ENCODE results near the gene C2CD4C. TPM values are rescaled to one million over a fixed set of nuclear protein-coding genes. Genes with fewer than 3 reads are reported as not detected.

The C2CD4C gene
- polyA plus RNA-seq, 1 donor from 2014 or later, result 21.4 TPM

GRCh38 chr19:437041-437440, 28.1 kb upstream of the C2CD4C start:
- Histone ChIP-seq H3F3A (ENCODE audit: insufficient read depth, low read length, poor library complexity, severe bottlenecking) (no peaks in the 10 kb centered on the region), H2AFZ (ENCODE audit: low read depth, low read length) (no peak overlapping the region), H3K79me2 (replicated peaks; ENCODE audit: insufficient read depth, low read length) (no peaks in the 10 kb centered on the region), H3K27me3 (ENCODE audit: insufficient read depth, low read depth, low read length) (no peaks in the 10 kb centered on the region), H3K9me3 (ENCODE audit: low read length) (no peaks in the 10 kb centered on the region), H3K4me2 (ENCODE audit: low read length) (no peak overlapping the region), H3K9me2 (ENCODE audit: insufficient read depth, low read length) (no peaks in the 10 kb centered on the region), H3K4me3 (ENCODE audit: low read length) (no peak overlapping the region), H3K9ac (ENCODE audit: low read length) (no peak overlapping the region), H3K36me3 (ENCODE audit: insufficient read depth, low read length) (peaks cover 6% of the 10 kb centered on the region), H4K20me1 (ENCODE audit: insufficient read depth) (no peaks in the 10 kb centered on the region), H3K27ac (ENCODE audit: low read length) (no peak overlapping the region)
- TF ChIP-seq REST (IDR thresholded peaks at IDR 0.05; ENCODE audit: borderline replicate concordance) (no peak), TAF1 (IDR thresholded peaks at IDR 0.05; ENCODE audit: low read depth) (no peak), POLR2AphosphoS5 (IDR thresholded peaks at IDR 0.05) (no peak), RAD21 (conservative IDR thresholded peaks at IDR 0.05) (no peak), SMC3 (conservative IDR thresholded peaks at IDR 0.05; ENCODE audit: poor library complexity) (no peak), MXI1 (conservative IDR thresholded peaks at IDR 0.05; ENCODE audit: poor library complexity, severe bottlenecking) (no peak), EP300 (conservative IDR thresholded peaks at IDR 0.05; ENCODE audit: poor library complexity, severe bottlenecking) (no peak), EZH2 (IDR thresholded peaks at IDR 0.05; ENCODE audit: borderline replicate concordance, insufficient read depth, low read length, poor library complexity, severe bottlenecking) (no peak), CTCF (IDR thresholded peaks at IDR 0.05; ENCODE audit: poor library complexity, severe bottlenecking) (no peak)

- Histone ChIP-seq H3K9ac (ENCODE audit: low read length) (no peak overlapping the region), H3K79me2 (replicated peaks; ENCODE audit: insufficient read depth, low read length) (no peaks in the 10 kb centered on the region), H3K9me2 (ENCODE audit: insufficient read depth, low read length) (no peaks in the 10 kb centered on the region), H3K4me2 (ENCODE audit: low read length) (no peak overlapping the region), H3K27me3 (ENCODE audit: insufficient read depth, low read depth, low read length) (no peaks in the 10 kb centered on the region), H3K9me3 (ENCODE audit: low read length) (no peaks in the 10 kb centered on the region), H2AFZ (ENCODE audit: low read depth, low read length) (no peak overlapping the region), H4K20me1 (ENCODE audit: insufficient read depth) (no peaks in the 10 kb centered on the region), H3K4me3 (ENCODE audit: low read length) (no peak overlapping the region), H3F3A (ENCODE audit: insufficient read depth, low read length, poor library complexity, severe bottlenecking) (no peaks in the 10 kb centered on the region), H3K27ac (ENCODE audit: low read length) (no peak overlapping the region), H3K36me3 (ENCODE audit: insufficient read depth, low read length) (peaks cover 6% of the 10 kb centered on the region)
- TF ChIP-seq RAD21 (conservative IDR thresholded peaks at IDR 0.05) (no peak), EP300 (conservative IDR thresholded peaks at IDR 0.05; ENCODE audit: poor library complexity, severe bottlenecking) (no peak), EZH2 (IDR thresholded peaks at IDR 0.05; ENCODE audit: borderline replicate concordance, insufficient read depth, low read length, poor library complexity, severe bottlenecking) (no peak), TAF1 (IDR thresholded peaks at IDR 0.05; ENCODE audit: low read depth) (no peak), REST (IDR thresholded peaks at IDR 0.05; ENCODE audit: borderline replicate concordance) (no peak), SMC3 (conservative IDR thresholded peaks at IDR 0.05; ENCODE audit: poor library complexity) (no peak), CTCF (IDR thresholded peaks at IDR 0.05; ENCODE audit: poor library complexity, severe bottlenecking) (no peak), POLR2AphosphoS5 (IDR thresholded peaks at IDR 0.05) (no peak), MXI1 (conservative IDR thresholded peaks at IDR 0.05; ENCODE audit: poor library complexity, severe bottlenecking) (no peak)
Measured at GRCh38 chr19:436413-436950, 27.5 kb upstream of the C2CD4C start.

All from neural cell (in vitro differentiated cells).